ENCODE results near the gene ITGAD. TPM values are rescaled to one million over a fixed set of nuclear protein-coding genes. Genes with fewer than 3 reads are reported as not detected.

The ITGAD gene
- total RNA-seq, 1 experiment from 2014 or later, result not detected

- H3K27me3 ChIP-seq (replicated peaks; ENCODE audit: insufficient read depth, low read depth, low read length, poor library complexity), result no peaks in the 10 kb centered on the region
- no TSS peak for BruUV-seq (replicated peaks)
- no peaks in the 10 kb centered on the region for H3K9me3 ChIP-seq (ENCODE audit: low read depth, low read length, poor library complexity, severe bottlenecking)
- intact Hi-C loops (cut with micrococcal nuclease; ENCODE audit: unreplicated experiment), result no loop called here
- ChIA-PET POLR2A (ENCODE audit: low non-redundant PET) (no interaction called here), CTCF (no interaction called here)
- TF ChIP-seq EZH2 (IDR thresholded peaks at IDR 0.05; ENCODE audit: borderline replicate concordance, low read depth, low read length, poor library complexity, severe bottlenecking), result no peak
- TF ChIP-seq CTCF (conservative IDR thresholded peaks at IDR 0.05; ENCODE audit: low read depth, low read length), result no peak
- H3K4me1 ChIP-seq (ENCODE audit: insufficient read depth, low read length, poor library complexity, severe bottlenecking), result peaks cover 14% of the 10 kb centered on the region
- no peak overlapping the region for H3K4me3 ChIP-seq (ENCODE audit: low read depth, low read length, poor library complexity, severe bottlenecking)
- H3K27ac ChIP-seq (ENCODE audit: low read depth, low read length, poor library complexity, severe bottlenecking), result no peak overlapping the region
- no peak for DNase-seq (ENCODE audit: low spot score)
- no peaks in the 10 kb centered on the region for H3K36me3 ChIP-seq (ENCODE audit: insufficient read depth, low read length, poor library complexity, severe bottlenecking)
Measured at GRCh38 chr16:31461921-31462804, 69.0 kb downstream of the ITGAD start.

GRCh38 chr16:31464348-31464769, 71.2 kb downstream of the ITGAD start:
- no TSS peak for BruUV-seq (replicated peaks)
- ChIA-PET CTCF (no interaction called here), POLR2A (ENCODE audit: low non-redundant PET) (no interaction called here)
- Histone ChIP-seq H3K27ac (ENCODE audit: low read depth, low read length, poor library complexity, severe bottlenecking) (no peak overlapping the region), H3K27me3 (replicated peaks; ENCODE audit: insufficient read depth, low read depth, low read length, poor library complexity) (no peaks in the 10 kb centered on the region), H3K36me3 (ENCODE audit: insufficient read depth, low read length, poor library complexity, severe bottlenecking) (no peaks in the 10 kb centered on the region), H3K4me1 (ENCODE audit: insufficient read depth, low read length, poor library complexity, severe bottlenecking) (peaks cover 6% of the 10 kb centered on the region), H3K9me3 (ENCODE audit: low read depth, low read length, poor library complexity, severe bottlenecking) (no peaks in the 10 kb centered on the region), H3K4me3 (ENCODE audit: low read depth, low read length, poor library complexity, severe bottlenecking) (no peak overlapping the region)
- TF ChIP-seq EZH2 (IDR thresholded peaks at IDR 0.05; ENCODE audit: borderline replicate concordance, low read depth, low read length, poor library complexity, severe bottlenecking) (no peak), CTCF (conservative IDR thresholded peaks at IDR 0.05; ENCODE audit: low read depth, low read length) (no peak)
- intact Hi-C loops (cut with micrococcal nuclease; ENCODE audit: unreplicated experiment), result no loop called here
- DNase-seq (ENCODE audit: low spot score), result no peak

DNA sequence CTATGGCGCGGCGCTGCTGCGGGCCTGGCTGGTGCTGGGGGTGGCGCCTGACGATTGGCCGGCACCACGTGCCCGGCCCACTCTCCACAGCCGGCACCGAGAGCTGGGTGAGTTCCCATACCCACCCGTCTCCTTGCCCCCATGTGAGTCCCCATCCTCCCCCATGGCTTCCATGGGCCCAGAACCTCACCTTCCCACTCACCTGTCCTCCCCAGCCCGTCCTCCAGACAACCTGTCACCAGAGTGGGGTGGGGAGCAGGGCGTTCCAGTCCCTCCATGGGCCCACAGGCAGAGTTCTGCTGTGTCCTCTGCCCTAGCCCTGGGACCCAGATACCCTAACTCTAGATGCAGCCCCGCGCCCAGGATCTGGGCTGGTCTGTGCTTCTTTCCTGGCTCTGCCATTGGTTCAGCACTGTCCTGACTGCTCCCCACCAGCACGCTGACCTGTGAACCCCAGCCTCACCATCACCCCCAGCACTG, 71.7 kb downstream of the ITGAD start:
- ChIA-PET POLR2A (ENCODE audit: low non-redundant PET) (no interaction called here), CTCF (no interaction called here)
- Histone ChIP-seq H3K27ac (ENCODE audit: low read depth, low read length, poor library complexity, severe bottlenecking) (no peak overlapping the region), H3K36me3 (ENCODE audit: insufficient read depth, low read length, poor library complexity, severe bottlenecking) (no peaks in the 10 kb centered on the region), H3K4me3 (ENCODE audit: low read depth, low read length, poor library complexity, severe bottlenecking) (no peak overlapping the region), H3K4me1 (ENCODE audit: insufficient read depth, low read length, poor library complexity, severe bottlenecking) (peaks cover 6% of the 10 kb centered on the region), H3K9me3 (ENCODE audit: low read depth, low read length, poor library complexity, severe bottlenecking) (no peaks in the 10 kb centered on the region), H3K27me3 (replicated peaks; ENCODE audit: insufficient read depth, low read depth, low read length, poor library complexity) (no peaks in the 10 kb centered on the region)
- DNase-seq (ENCODE audit: low spot score), result no peak
- BruUV-seq (replicated peaks), result no TSS peak
- TF ChIP-seq EZH2 (IDR thresholded peaks at IDR 0.05; ENCODE audit: borderline replicate concordance, low read depth, low read length, poor library complexity, severe bottlenecking), result no peak
- TF ChIP-seq CTCF (conservative IDR thresholded peaks at IDR 0.05; ENCODE audit: low read depth, low read length), result no peak
- intact Hi-C loops (cut with micrococcal nuclease; ENCODE audit: unreplicated experiment), result no loop called here

All from A673 (cell line).